PC-9 (cell line): ENCODE results near the gene PRRC2B. TPM values are rescaled to one million over a fixed set of nuclear protein-coding genes. Genes with fewer than 3 reads are reported as not detected.

ENCODE experiments used
- BruUV-seq: library from RNA; stranded (reverse); fragments of 400-500 nt; replicated peaks from 2 replicates; lab custom pipeline; 2021; lab: Mats Ljungman, UMichigan
- CTCF ChIA-PET: fragments of 300-600 bp; sonication (Branson Sonifier 250); formaldehyde crosslinking; loops from one replicate; lab custom pipeline; 2022; ENCODE audit warnings: antibody characterized with exemption; lab: Charles Lee
- POLR2A ChIA-PET: fragments of 300-600 bp; sonication (Branson Sonifier 250); formaldehyde crosslinking; loops from one replicate; lab custom pipeline; 2022; ENCODE audit warnings: antibody characterized with exemption; ENCODE audit not compliant: unreplicated experiment; lab: Charles Lee
- DNase-seq, 2 experiments: peaks; one replicate each; pipeline versions ENCODE4 v3.0.0 to v3.0.0-alpha.2; 2015 to 2022; ENCODE audit warnings: mixed read lengths in 1 of 2
- H2AFZ ChIP-seq: fragments of 200-600 bp; sonication (generic); 2 replicates; pipeline ENCODE4 v1.8.1; 2017; ENCODE audit warnings: antibody characterized with exemption
- H3F3A ChIP-seq: fragments of 200-600 bp; sonication (generic); 2 replicates; pipeline ENCODE4 v1.8.1; 2017; ENCODE audit warnings: antibody characterized with exemption, mild to moderate bottlenecking, low read depth; ENCODE audit not compliant: insufficient read depth
- H3K27ac ChIP-seq: fragments of 200-600 bp; sonication (generic); 2 replicates; pipeline ENCODE4 v1.6.1; 2016; ENCODE audit warnings: mixed run types
- H3K27me3 ChIP-seq: fragments of 200-600 bp; sonication (generic); 2 replicates; pipeline ENCODE4 v1.6.1; 2016; ENCODE audit warnings: low read depth, mixed run types; ENCODE audit not compliant: insufficient read depth
- H3K36me3 ChIP-seq: fragments of 200-600 bp; sonication (generic); 2 replicates; pipeline ENCODE4 v1.6.1; 2016; ENCODE audit warnings: low read depth, mixed run types
- H3K4me1 ChIP-seq: fragments of 200-600 bp; sonication (generic); replicated peaks from 2 replicates; pipeline ENCODE4 v1.6.1; 2016; ENCODE audit warnings: mixed run types; ENCODE audit not compliant: insufficient read depth
- H3K4me2 ChIP-seq: fragments of 200-600 bp; sonication (generic); 2 replicates; pipeline ENCODE4 v1.6.1; 2017; ENCODE audit warnings: mixed run types
- H3K4me3 ChIP-seq: fragments of 200-600 bp; sonication (generic); 2 replicates; pipeline ENCODE4 v1.6.1; 2016; ENCODE audit warnings: mixed run types
- H3K79me2 ChIP-seq: fragments of 200-600 bp; sonication (generic); 2 replicates; pipeline ENCODE4 v1.6.1; 2017; ENCODE audit warnings: low read depth, mixed run types
- H3K9me2 ChIP-seq: fragments of 200-600 bp; sonication (generic); 2 replicates; pipeline ENCODE4 v1.8.1; 2017; ENCODE audit warnings: mild to moderate bottlenecking; ENCODE audit not compliant: insufficient read depth
- H3K9me3 ChIP-seq: fragments of 200-600 bp; sonication (generic); 2 replicates; pipeline ENCODE4 v1.8.1; 2016; ENCODE audit warnings: low read depth; ENCODE audit not compliant: insufficient read depth
- H4K20me1 ChIP-seq: fragments of 200-600 bp; sonication (generic); 2 replicates; pipeline ENCODE4 v1.8.1; 2017; ENCODE audit not compliant: insufficient read depth
- CTCF ChIP-seq: fragments of 200-600 bp; sonication (generic); conservative IDR thresholded peaks from 2 replicates; pipeline ENCODE4 v1.6.1; 2017; ENCODE audit warnings: mixed run types, antibody characterized with exemption, mild to moderate bottlenecking, moderate library complexity
- EZH2 ChIP-seq: fragments of 200-600 bp; sonication (generic); IDR thresholded peaks from 2 replicates; pipeline ENCODE4 v1.8.0; 2017; ENCODE audit warnings: antibody characterized with exemption, low read depth
- intact Hi-C: fragments of 100-400 bp; cut with micrococcal nuclease; formaldehyde crosslinking; loops from one replicate; pipeline ENCODE4 v1.10.0; 2022; ENCODE audit not compliant: unreplicated experiment
- total RNA-seq: library from RNA; stranded (reverse); gene quantifications from 2 replicates; pipeline ENCODE4 v1.2.3, GENCODE V29; 2021

The PRRC2B gene
- total RNA-seq, 1 experiment from 2014 or later: 361 TPM

GRCh38 chr9:131529597-131530545, 136.0 kb downstream of the PRRC2B start:
- DNase-seq: no peak
- Histone ChIP-seq H3K4me2 (peak overlapping the region; percentile 84), H3K27ac (no peak overlapping the region), H3K4me1 (0 out of 2 replicates have a peak, but pooled peaks cover 6% of the 10 kb centered on the region), H3F3A (peaks cover 8% of the 10 kb centered on the region), H3K9me2 (no peaks in the 10 kb centered on the region), H3K4me3 (peak overlapping the region; percentile 64), H3K9me3 (no peaks in the 10 kb centered on the region), H3K27me3 (no peaks in the 10 kb centered on the region), H4K20me1 (no peaks in the 10 kb centered on the region; the same call in 1 of the 2 replicates), H3K36me3 (0 out of 2 replicates have a peak, but pooled peaks cover 4% of the 10 kb centered on the region), H3K79me2 (no peaks in the 10 kb centered on the region), H2AFZ (peak overlapping the region; percentile 59)
- POLR2A ChIA-PET: no interaction called here
- intact Hi-C loops: no loop called here
- CTCF ChIA-PET: no interaction called here
- TSS peak; percentile 30 for BruUV-seq
- TF ChIP-seq CTCF (no peak), EZH2 (no peak)

- 0 out of 2 replicates have a peak, but pooled peaks cover 4% of the 10 kb centered on the region for H3K36me3 ChIP-seq
- H3K79me2 ChIP-seq: no peaks in the 10 kb centered on the region
- TF ChIP-seq CTCF (no peak), EZH2 (no peak)
- no peaks in the 10 kb centered on the region for H3K27me3 ChIP-seq
- no peaks in the 10 kb centered on the region for H4K20me1 ChIP-seq
- H2AFZ ChIP-seq: peak overlapping the region; percentile 59
- peak overlapping the region; percentile 84 for H3K4me2 ChIP-seq
- H3K9me2 ChIP-seq: no peaks in the 10 kb centered on the region
- H3K4me1 ChIP-seq: 0 out of 2 replicates have a peak, but pooled peaks cover 6% of the 10 kb centered on the region
- intact Hi-C loops: no loop called here
- peak overlapping the region; percentile 64 for H3K4me3 ChIP-seq
- ChIA-PET POLR2A (no interaction called here), CTCF (no interaction called here)
- no peaks in the 10 kb centered on the region for H3K9me3 ChIP-seq
- H3F3A ChIP-seq: peaks cover 8% of the 10 kb centered on the region
- no TSS peak for BruUV-seq
- DNase-seq: peak; percentile 45
- H3K27ac ChIP-seq: no peak overlapping the region
Measured at GRCh38 chr9:131530546-131530919, 136.6 kb downstream of the PRRC2B start.

- H3K9me3 ChIP-seq: no peaks in the 10 kb centered on the region
- no peaks in the 10 kb centered on the region for H3K79me2 ChIP-seq
- ChIA-PET POLR2A (no interaction called here), CTCF (no interaction called here)
- H3F3A ChIP-seq: peaks cover 8% of the 10 kb centered on the region
- peak within 1 kb of the TSS; percentile 77 for H2AFZ ChIP-seq
- TSS peak; percentile 73 for BruUV-seq
- no peak within 1 kb of the TSS for H3K27ac ChIP-seq
- H4K20me1 ChIP-seq: no peaks in the 10 kb centered on the region
- intact Hi-C loops: no loop called here
- no peaks in the 10 kb centered on the region for H3K27me3 ChIP-seq
- DNase-seq: peak in 1 of 2 experiments; percentile 69
- peak within 1 kb of the TSS; percentile 84 for H3K4me2 ChIP-seq
- H3K36me3 ChIP-seq: 0 out of 2 replicates have a peak, but pooled peaks cover 4% of the 10 kb centered on the region
- H3K4me1 ChIP-seq: 0 out of 2 replicates have a peak, but pooled peaks cover 6% of the 10 kb centered on the region
- no peaks in the 10 kb centered on the region for H3K9me2 ChIP-seq
- TF ChIP-seq CTCF (no peak), EZH2 (no peak)
- H3K4me3 ChIP-seq: peak within 1 kb of the TSS; percentile 64
Measured at GRCh38 chr9:131530920-131531832, 137.3 kb downstream of the PRRC2B start, which contains the start of gene UCK1. TSS of gene UCK1 (minus strand) at chr9:131531263. CDS start at chr9:131531174, 89 bp downstream.
